Measurements from ENCODE around the gene EPB41L2. TPM values are rescaled to one million over a fixed set of nuclear protein-coding genes. Genes with fewer than 3 reads are reported as not detected.

Gene EPB41L2
- total RNA-seq, 2 donors from 2014 or later: 160 to 189 TPM

DNA sequence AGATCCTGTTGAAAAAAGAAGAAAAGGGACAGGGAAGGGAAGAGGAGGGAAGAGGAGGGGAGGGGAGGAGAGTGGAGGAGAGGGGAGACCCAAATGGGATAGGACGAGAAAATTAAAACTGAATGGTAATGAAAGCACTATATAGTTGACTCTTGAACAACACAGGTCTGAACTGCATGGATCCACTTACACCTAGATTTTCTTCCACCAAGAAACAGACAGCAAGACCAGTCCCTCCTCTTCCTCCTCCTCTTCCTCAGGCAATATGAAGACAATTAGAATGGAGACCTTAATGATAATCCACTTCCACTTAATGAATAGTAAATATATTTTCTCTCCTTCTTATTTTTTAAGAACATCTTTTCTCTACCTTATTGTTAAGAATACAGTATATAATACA is 113.5 kb downstream of the EPB41L2 start:
- WGBS, 2 experiments (ENCODE audit: insufficient coverage in 1 of 2, insufficient read length in 1 of 2): 100% methylated on average over 1 of the region's 1 CpG; no CpG with 5 or more reads in 1 of the 2 experiments
- no peak overlapping the region for H3K9ac ChIP-seq (ENCODE audit: extremely low read depth, low read length, poor library complexity, severe bottlenecking)

DNA sequence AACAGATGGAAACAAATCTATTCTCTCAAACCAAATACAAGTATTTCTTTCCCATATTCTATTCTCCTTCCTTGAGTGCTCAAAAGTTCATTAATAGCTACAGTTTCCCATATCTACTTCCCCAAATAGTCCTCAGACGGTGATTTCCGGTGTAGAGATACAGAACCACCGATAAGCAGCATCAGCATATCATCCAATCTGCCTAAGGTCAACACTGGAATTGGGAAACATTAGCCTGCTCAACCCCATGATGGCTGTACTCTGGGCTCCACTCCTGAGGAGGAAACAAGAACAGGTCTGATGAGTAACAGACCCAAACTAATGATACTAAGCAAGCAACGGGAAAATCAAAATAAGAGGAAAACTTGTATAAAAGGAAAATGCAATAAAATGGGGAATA is 115.6 kb downstream of the EPB41L2 start:
- no peaks in the 10 kb centered on the region for H3K9me3 Mint-ChIP-seq
- no peak overlapping the region for H3K27ac Mint-ChIP-seq
- no peak overlapping the region for H3K4me3 ChIP-seq (ENCODE audit: low read length)
- no peaks in the 10 kb centered on the region for H3K27me3 Mint-ChIP-seq (ENCODE audit: insufficient read depth)
- peaks cover 8% of the 10 kb centered on the region for H3K36me3 ChIP-seq (ENCODE audit: control insufficient read depth, insufficient read depth, low read length)
- no peak overlapping the region for H3K9ac ChIP-seq (ENCODE audit: extremely low read depth, low read length, poor library complexity, severe bottlenecking)
- DNase-seq: no peak
- no peaks in the 10 kb centered on the region for H3K27me3 ChIP-seq (ENCODE audit: control insufficient read depth, insufficient read depth, low read length, poor library complexity, severe bottlenecking)
- TF ChIP-seq, protein P1, sequence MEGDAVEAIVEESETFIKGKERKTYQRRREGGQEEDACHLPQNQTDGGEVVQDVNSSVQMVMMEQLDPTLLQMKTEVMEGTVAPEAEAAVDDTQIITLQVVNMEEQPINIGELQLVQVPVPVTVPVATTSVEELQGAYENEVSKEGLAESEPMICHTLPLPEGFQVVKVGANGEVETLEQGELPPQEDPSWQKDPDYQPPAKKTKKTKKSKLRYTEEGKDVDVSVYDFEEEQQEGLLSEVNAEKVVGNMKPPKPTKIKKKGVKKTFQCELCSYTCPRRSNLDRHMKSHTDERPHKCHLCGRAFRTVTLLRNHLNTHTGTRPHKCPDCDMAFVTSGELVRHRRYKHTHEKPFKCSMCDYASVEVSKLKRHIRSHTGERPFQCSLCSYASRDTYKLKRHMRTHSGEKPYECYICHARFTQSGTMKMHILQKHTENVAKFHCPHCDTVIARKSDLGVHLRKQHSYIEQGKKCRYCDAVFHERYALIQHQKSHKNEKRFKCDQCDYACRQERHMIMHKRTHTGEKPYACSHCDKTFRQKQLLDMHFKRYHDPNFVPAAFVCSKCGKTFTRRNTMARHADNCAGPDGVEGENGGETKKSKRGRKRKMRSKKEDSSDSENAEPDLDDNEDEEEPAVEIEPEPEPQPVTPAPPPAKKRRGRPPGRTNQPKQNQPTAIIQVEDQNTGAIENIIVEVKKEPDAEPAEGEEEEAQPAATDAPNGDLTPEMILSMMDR (conservative IDR thresholded peaks at IDR 0.05): no peak
- H3K4me3 Mint-ChIP-seq: no peak overlapping the region
- H3K4me1 ChIP-seq (ENCODE audit: control insufficient read depth, insufficient read depth, low read length): peaks cover 4% of the 10 kb centered on the region
- peaks cover 21% of the 10 kb centered on the region for H3K36me3 Mint-ChIP-seq (ENCODE audit: low read depth)
- H3K27ac ChIP-seq (ENCODE audit: low read depth, low read length): no peak overlapping the region
- H3K4me1 Mint-ChIP-seq: peaks cover 33% of the 10 kb centered on the region
- H3K9me3 ChIP-seq (ENCODE audit: control insufficient read depth, low read length): no peaks in the 10 kb centered on the region
- WGBS, 2 experiments (ENCODE audit: insufficient coverage in 1 of 2, insufficient read length in 1 of 2): 92 to 94% methylated on average over 3 to 4 of the region's 4 CpGs

More for the DNA sequence above, 113.5 kb downstream of the EPB41L2 start:
- Histone ChIP-seq H3K4me3 (ENCODE audit: low read length) (no peak overlapping the region), H3K9me3 (ENCODE audit: control insufficient read depth, low read length) (no peaks in the 10 kb centered on the region), H3K36me3 (ENCODE audit: control insufficient read depth, insufficient read depth, low read length) (peaks cover 15% of the 10 kb centered on the region), H3K27ac (ENCODE audit: low read depth, low read length) (no peak overlapping the region), H3K4me1 (ENCODE audit: control insufficient read depth, insufficient read depth, low read length) (no peaks in the 10 kb centered on the region), H3K27me3 (ENCODE audit: control insufficient read depth, insufficient read depth, low read length, poor library complexity, severe bottlenecking) (no peaks in the 10 kb centered on the region)
- Mint-ChIP-seq H3K4me1 (peaks cover 21% of the 10 kb centered on the region), H3K9me3 (no peaks in the 10 kb centered on the region), H3K27ac (no peak overlapping the region), H3K27me3 (ENCODE audit: insufficient read depth) (no peaks in the 10 kb centered on the region), H3K36me3 (ENCODE audit: low read depth) (peaks cover 23% of the 10 kb centered on the region), H3K4me3 (no peak overlapping the region)
- no peak for DNase-seq
- TF ChIP-seq, protein P1 (conservative IDR thresholded peaks at IDR 0.05): no peak

DNA sequence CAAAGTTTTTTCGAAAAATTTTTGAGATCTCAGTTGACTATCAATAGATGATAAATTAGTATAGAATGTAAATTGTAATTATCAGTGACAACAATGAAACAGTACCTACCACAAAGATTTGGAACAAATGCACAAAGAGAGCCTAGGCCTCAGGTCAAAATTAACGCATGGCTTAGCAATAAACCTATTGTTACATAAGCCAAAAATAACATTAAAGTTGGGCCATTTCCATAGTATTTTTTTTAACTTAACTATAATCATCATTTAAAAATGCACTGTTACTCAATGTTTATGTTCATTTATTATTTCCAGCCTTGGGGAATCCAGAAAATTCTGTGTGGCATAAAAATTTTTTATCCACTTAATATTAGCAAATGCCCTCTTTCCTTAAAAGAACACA is 117.0 kb downstream of the EPB41L2 start:
- H3K27ac Mint-ChIP-seq: no peak overlapping the region
- 95 to 100% methylated on average over 1 of the region's 2 CpGs for WGBS, 2 experiments (ENCODE audit: insufficient coverage in 1 of 2, insufficient read length in 1 of 2)

More for the DNA sequence above, 117.0 kb downstream of the EPB41L2 start:
- Histone ChIP-seq H3K9me3 (ENCODE audit: control insufficient read depth, low read length) (no peaks in the 10 kb centered on the region), H3K27me3 (ENCODE audit: control insufficient read depth, insufficient read depth, low read length, poor library complexity, severe bottlenecking) (no peaks in the 10 kb centered on the region), H3K4me1 (ENCODE audit: control insufficient read depth, insufficient read depth, low read length) (peaks cover 4% of the 10 kb centered on the region), H3K36me3 (ENCODE audit: control insufficient read depth, insufficient read depth, low read length) (peaks cover 3% of the 10 kb centered on the region), H3K4me3 (ENCODE audit: low read length) (no peak overlapping the region), H3K27ac (ENCODE audit: low read depth, low read length) (no peak overlapping the region), H3K9ac (ENCODE audit: extremely low read depth, low read length, poor library complexity, severe bottlenecking) (no peak overlapping the region)
- Mint-ChIP-seq H3K27me3 (ENCODE audit: insufficient read depth) (no peaks in the 10 kb centered on the region), H3K9me3 (no peaks in the 10 kb centered on the region), H3K4me1 (peaks cover 33% of the 10 kb centered on the region), H3K4me3 (no peak overlapping the region), H3K36me3 (ENCODE audit: low read depth) (peaks cover 15% of the 10 kb centered on the region)
- TF ChIP-seq, protein P1 (conservative IDR thresholded peaks at IDR 0.05): no peak
- DNase-seq: no peak

Data from endodermal cell (in vitro differentiated cells).